Endothelial cell (in vitro differentiated cells): ENCODE data around the gene SUCLG1. TPM values are rescaled to one million over a fixed set of nuclear protein-coding genes. Genes with fewer than 3 reads are reported as not detected.

ENCODE experiments used
- DNase-seq: peaks from one replicate; pipeline ENCODE4 v3.0.0; 2021; ENCODE audit warnings: low spot score
- H3K27ac Mint-ChIP-seq: one replicate; pipeline ENCODE4 v1.8.0; 2021; ENCODE audit warnings: mixed read lengths, inconsistent platforms; ENCODE audit not compliant: unreplicated experiment
- H3K27me3 Mint-ChIP-seq: one replicate; pipeline ENCODE4 v1.8.0; 2021; ENCODE audit warnings: mild to moderate bottlenecking, moderate library complexity, mixed read lengths, inconsistent platforms; ENCODE audit not compliant: unreplicated experiment
- H3K36me3 Mint-ChIP-seq: one replicate; pipeline ENCODE4 v1.8.0; 2021; ENCODE audit warnings: mild to moderate bottlenecking, low read depth, mixed read lengths, inconsistent platforms; ENCODE audit not compliant: unreplicated experiment
- H3K4me1 Mint-ChIP-seq: one replicate; pipeline ENCODE4 v1.8.0; 2021; ENCODE audit warnings: mild to moderate bottlenecking, mixed read lengths, inconsistent platforms; ENCODE audit not compliant: unreplicated experiment
- H3K4me3 Mint-ChIP-seq: one replicate; pipeline ENCODE4 v1.8.0; 2021; ENCODE audit warnings: mild to moderate bottlenecking, mixed read lengths, inconsistent platforms; ENCODE audit not compliant: unreplicated experiment
- H3K9me3 Mint-ChIP-seq: one replicate; pipeline ENCODE4 v1.8.0; 2021; ENCODE audit warnings: mixed read lengths, inconsistent platforms; ENCODE audit not compliant: unreplicated experiment
- total RNA-seq: library from RNA; stranded (reverse); fragmentation: NEBNext Ultra II Directional; extraction: Animal tissue kit (Norgen Biotek cat#: 25700); gene quantifications from one replicate; pipeline ENCODE4 v1.2.1, GENCODE V29; 2021; ENCODE audit not compliant: unreplicated experiment
- TF ChIP-seq, protein P1 (sequence below): fragments of 200-600 bp; sonication (generic); IDR thresholded peaks from one replicate; pipeline ENCODE4 v1.5.0; 2021; ENCODE audit warnings: antibody characterized with exemption; ENCODE audit not compliant: unreplicated experiment

SUCLG1 gene
- total RNA-seq, 1 donor from 2014 or later = 63.2 TPM

DNA sequence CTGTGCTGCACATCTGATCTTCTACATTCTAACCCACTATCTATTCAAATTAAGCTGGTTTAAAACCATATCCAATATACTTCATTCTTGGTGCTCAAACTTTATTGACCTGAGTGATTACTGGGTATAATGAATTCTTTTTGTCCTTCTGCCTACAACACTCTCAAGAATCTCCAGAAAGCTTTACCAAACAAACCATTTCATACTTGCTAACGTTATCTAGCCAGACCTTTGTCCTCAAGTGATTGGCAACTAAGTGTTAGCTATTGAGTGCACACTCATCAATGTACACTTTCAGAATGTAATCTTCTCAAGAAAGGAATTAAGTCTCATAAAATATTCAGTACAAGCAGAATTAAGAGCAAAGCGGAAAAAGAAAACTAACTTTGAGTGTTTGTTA is 1.4 kb downstream of the SUCLG1 start:
- Mint-ChIP-seq H3K36me3 (no peaks in the 10 kb centered on the region), H3K4me1 (peaks cover 8% of the 10 kb centered on the region), H3K4me3 (peak overlapping the region; percentile 37), H3K9me3 (no peaks in the 10 kb centered on the region), H3K27ac (no peak overlapping the region), H3K27me3 (peaks cover 4% of the 10 kb centered on the region)
- DNase-seq = no peak
- TF ChIP-seq, protein P1, sequence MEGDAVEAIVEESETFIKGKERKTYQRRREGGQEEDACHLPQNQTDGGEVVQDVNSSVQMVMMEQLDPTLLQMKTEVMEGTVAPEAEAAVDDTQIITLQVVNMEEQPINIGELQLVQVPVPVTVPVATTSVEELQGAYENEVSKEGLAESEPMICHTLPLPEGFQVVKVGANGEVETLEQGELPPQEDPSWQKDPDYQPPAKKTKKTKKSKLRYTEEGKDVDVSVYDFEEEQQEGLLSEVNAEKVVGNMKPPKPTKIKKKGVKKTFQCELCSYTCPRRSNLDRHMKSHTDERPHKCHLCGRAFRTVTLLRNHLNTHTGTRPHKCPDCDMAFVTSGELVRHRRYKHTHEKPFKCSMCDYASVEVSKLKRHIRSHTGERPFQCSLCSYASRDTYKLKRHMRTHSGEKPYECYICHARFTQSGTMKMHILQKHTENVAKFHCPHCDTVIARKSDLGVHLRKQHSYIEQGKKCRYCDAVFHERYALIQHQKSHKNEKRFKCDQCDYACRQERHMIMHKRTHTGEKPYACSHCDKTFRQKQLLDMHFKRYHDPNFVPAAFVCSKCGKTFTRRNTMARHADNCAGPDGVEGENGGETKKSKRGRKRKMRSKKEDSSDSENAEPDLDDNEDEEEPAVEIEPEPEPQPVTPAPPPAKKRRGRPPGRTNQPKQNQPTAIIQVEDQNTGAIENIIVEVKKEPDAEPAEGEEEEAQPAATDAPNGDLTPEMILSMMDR = no peak

DNA sequence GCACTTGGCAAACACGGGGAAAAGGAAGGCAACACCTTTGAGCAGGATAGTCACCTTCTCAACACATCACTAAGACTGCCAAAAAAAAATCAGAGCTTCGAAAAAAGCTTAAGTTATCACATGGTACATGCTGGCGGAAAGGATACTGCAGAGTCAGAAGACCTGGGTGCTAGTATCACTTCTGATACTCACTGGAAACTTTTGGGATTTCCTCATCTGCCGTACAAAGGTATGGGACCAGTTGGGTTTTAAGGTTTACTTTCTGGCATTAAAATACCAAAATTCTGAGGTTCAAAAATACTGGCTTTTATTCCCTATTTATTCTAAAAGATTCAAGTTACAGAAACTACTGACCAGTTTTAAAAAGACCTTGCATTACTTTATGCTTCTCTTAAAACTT is 2.9 kb downstream of the SUCLG1 start:
- Mint-ChIP-seq H3K9me3 (no peaks in the 10 kb centered on the region), H3K27me3 (peaks cover 4% of the 10 kb centered on the region), H3K36me3 (no peaks in the 10 kb centered on the region), H3K4me3 (no peak overlapping the region), H3K4me1 (peaks cover 12% of the 10 kb centered on the region), H3K27ac (no peak overlapping the region)
- TF ChIP-seq, protein P1 = no peak
- no peak for DNase-seq

DNA sequence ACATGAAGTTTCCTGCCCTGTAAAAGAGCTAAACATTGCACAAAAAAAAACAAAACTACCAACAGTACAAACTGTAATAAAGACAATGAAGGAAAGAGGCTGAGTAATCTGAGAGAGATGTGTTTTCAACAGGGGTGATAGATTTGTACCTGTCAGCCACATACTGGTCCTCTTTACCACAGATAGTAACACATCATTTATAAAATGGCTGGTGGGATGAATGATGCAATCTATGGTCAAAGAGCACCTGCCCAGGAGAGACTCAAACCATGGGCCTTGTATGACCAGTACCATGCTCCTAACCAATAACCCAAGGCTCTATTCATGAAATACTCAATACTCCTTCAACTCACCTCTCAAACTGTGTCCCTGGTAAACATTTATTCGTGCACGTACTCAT is 4.5 kb downstream of the SUCLG1 start:
- no peaks in the 10 kb centered on the region for H3K9me3 Mint-ChIP-seq

DNA sequence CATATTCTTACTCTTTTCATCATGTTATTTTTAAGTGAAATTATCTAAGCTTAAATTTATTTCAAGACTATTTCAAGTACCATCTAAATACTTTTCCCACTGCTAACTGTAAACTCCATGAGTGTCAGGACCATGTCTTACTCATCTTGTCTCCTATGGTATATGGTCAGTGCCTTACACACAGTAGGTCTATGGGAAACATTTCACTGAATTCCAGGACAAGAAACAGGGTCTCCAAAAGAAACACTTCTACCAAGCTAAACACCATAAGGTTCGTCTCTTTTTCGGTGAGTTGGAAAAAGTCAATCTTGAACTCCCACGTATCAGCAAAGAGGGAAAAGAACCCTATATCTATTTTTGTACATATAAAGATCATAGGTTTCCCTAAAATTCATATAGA is 6.5 kb downstream of the SUCLG1 start:
- TF ChIP-seq, protein P1 = no peak
- H3K9me3 Mint-ChIP-seq = no peaks in the 10 kb centered on the region
- no peaks in the 10 kb centered on the region for H3K36me3 Mint-ChIP-seq
- no peak overlapping the region for H3K4me3 Mint-ChIP-seq
- DNase-seq = no peak
- peaks cover 27% of the 10 kb centered on the region for H3K4me1 Mint-ChIP-seq
- H3K27ac Mint-ChIP-seq = no peak overlapping the region
- H3K27me3 Mint-ChIP-seq = peaks cover 4% of the 10 kb centered on the region

More for the DNA sequence above, 4.5 kb downstream of the SUCLG1 start:
- peaks cover 27% of the 10 kb centered on the region for H3K4me1 Mint-ChIP-seq
- H3K4me3 Mint-ChIP-seq = no peak overlapping the region
- TF ChIP-seq, protein P1 = no peak
- H3K36me3 Mint-ChIP-seq = no peaks in the 10 kb centered on the region
- no peak for DNase-seq
- H3K27ac Mint-ChIP-seq = no peak overlapping the region
- H3K27me3 Mint-ChIP-seq = peaks cover 4% of the 10 kb centered on the region

DNA sequence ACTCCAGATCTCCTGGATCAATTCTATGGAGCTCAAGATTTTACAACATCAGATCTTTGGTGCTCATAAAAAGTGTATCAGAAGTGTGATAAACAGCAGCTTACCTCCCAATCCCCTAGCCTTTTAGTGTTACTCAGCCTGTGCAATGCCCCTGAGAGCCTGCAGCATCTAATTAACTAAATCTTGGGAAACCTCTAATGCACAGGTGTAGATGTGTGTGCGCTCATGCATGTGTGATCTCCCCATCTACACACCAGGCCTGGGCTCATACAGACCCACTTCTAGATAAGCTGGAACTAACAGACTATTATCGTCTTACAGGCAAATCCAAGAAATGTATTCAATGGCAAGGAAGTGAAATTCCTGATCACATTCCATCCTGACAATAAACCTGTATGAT is 7.5 kb downstream of the SUCLG1 start:
- TF ChIP-seq, protein P1 = no peak

More for the DNA sequence above, 7.5 kb downstream of the SUCLG1 start:
- no peak for DNase-seq
- Mint-ChIP-seq H3K27ac (no peak overlapping the region), H3K9me3 (no peaks in the 10 kb centered on the region), H3K4me1 (peaks cover 34% of the 10 kb centered on the region), H3K4me3 (peak overlapping the region; percentile 32), H3K27me3 (peaks cover 1% of the 10 kb centered on the region), H3K36me3 (no peaks in the 10 kb centered on the region)
